ENCODE measurements around the gene BLVRB.
"Not testable (repeated sequence)": the region's sequence is repeated elsewhere in the genome, so short reads cannot be mapped to it uniquely, and the experiment has no call there.

GRCh38 chr19:40453943-40454342, 11.6 kb downstream of the BLVRB start:
- not testable (repeated sequence) for TF ChIP-seq POLR2AphosphoS5 (IDR thresholded peaks at IDR 0.05; ENCODE audit: insufficient read depth, low read depth, low read length); POLR2A (IDR thresholded peaks at IDR 0.05; ENCODE audit: low read depth, low read length); CTCF (IDR thresholded peaks at IDR 0.05; ENCODE audit: extremely low read depth in 1 of 2, insufficient read depth in 1 of 2, low read depth in 1 of 2, low read length in 2 of 2); MYC (IDR thresholded peaks at IDR 0.05; ENCODE audit: low read depth, low read length); EZH2 (IDR thresholded peaks at IDR 0.05; ENCODE audit: borderline replicate concordance, low read depth, low read length, severe bottlenecking); GATA2 (IDR thresholded peaks at IDR 0.05; ENCODE audit: insufficient read depth, insufficient read length, low read depth, low read length); MAX (IDR thresholded peaks at IDR 0.05; ENCODE audit: insufficient read depth, insufficient read length); JUN (IDR thresholded peaks at IDR 0.05; ENCODE audit: borderline replicate concordance, insufficient read depth, insufficient read length, low read depth); FOS (IDR thresholded peaks at IDR 0.05; ENCODE audit: borderline replicate concordance, insufficient read depth, low read length)
